Lung (tissue), 12 donors: ENCODE data around the gene SMURF1. TPM values are rescaled to one million over a fixed set of nuclear protein-coding genes. Genes with fewer than 3 reads are reported as not detected.

Source experiments
- ATAC-seq: fragments of 200-7000 bp; cut with Tn5 transposase; one replicate; pipeline ENCODE4 v1.9.1; 2020; ENCODE audit warnings: moderate number of reproducible peaks; ENCODE audit not compliant: insufficient read depth, low FRiP score
- DNase-seq, 3 donors: peaks; one replicate each; pipeline ENCODE4 v3.0.0-alpha.2; 2013 to 2017
- H3K27ac ChIP-seq, 2 donors: one replicate each; pipeline ENCODE4 v1.5.1; 2013; ENCODE audit warnings: mild to moderate bottlenecking in 2 of 2, moderate library complexity in 2 of 2, control low read depth in 1 of 2, inconsistent platforms in 1 of 2, low read depth in 1 of 2, low read length in 1 of 2
- H3K27me3 ChIP-seq, 3 donors: one replicate each; pipeline ENCODE4 v1.5.1; 2013; ENCODE audit warnings: low read length in 2 of 3; ENCODE audit not compliant: control insufficient read depth in 3 of 3, insufficient read depth in 3 of 3
- H3K36me3 ChIP-seq, 4 donors: one replicate each; pipeline ENCODE4 v1.5.1; 2013; ENCODE audit warnings: low read length in 4 of 4, mild to moderate bottlenecking in 1 of 4, moderate library complexity in 1 of 4; ENCODE audit not compliant: control insufficient read depth in 4 of 4, insufficient read depth in 4 of 4
- H3K4me1 ChIP-seq, 5 donors: one replicate each; pipeline ENCODE4 v1.5.1; 2013; ENCODE audit warnings: low read length in 5 of 5, mild to moderate bottlenecking in 2 of 5, moderate library complexity in 1 of 5; ENCODE audit not compliant: control insufficient read depth in 5 of 5, insufficient read depth in 5 of 5
- H3K4me3 ChIP-seq: one replicate; pipeline ENCODE4 v1.5.1; 2013; ENCODE audit warnings: mild to moderate bottlenecking, control low read depth, moderate library complexity
- H3K9ac ChIP-seq, 2 donors: one replicate each; pipeline ENCODE4 v1.5.1; 2013; ENCODE audit warnings: low read length in 2 of 2, control low read depth in 1 of 2; ENCODE audit not compliant: insufficient read depth in 1 of 2
- H3K9me3 ChIP-seq, 4 donors: one replicate each; pipeline ENCODE4 v1.5.1; 2013; ENCODE audit warnings: low read length in 3 of 4, mild to moderate bottlenecking in 1 of 4, moderate library complexity in 1 of 4; ENCODE audit not compliant: control insufficient read depth in 4 of 4, insufficient read depth in 3 of 4
- CTCF ChIP-seq: IDR thresholded peaks from 2 replicates; pipeline ENCODE4 v1.5.1; 2012; ENCODE audit warnings: mild to moderate bottlenecking; ENCODE audit errors: control extremely low read depth, extremely low read depth
- WGBS, 2 donors: extraction: QIAGEN DNeasy Blood & Tissue Kit; methylation state at CpG; one replicate each; pipeline ENCODE4 v1.1.7; 2013; 5-methylcytosine and 5-hydroxymethylcytosine counted together
- polyA plus RNA-seq, 2 donors: library from polyadenylated mRNA; stranded (reverse); fragments of 200-250 nt; gene quantifications; one replicate each; pipeline ENCODE4 v1.2.1, GENCODE V29; 2013
- total RNA-seq, 2 donors: library from RNA; depleted of rRNA in 1 of 2; stranded (reverse); fragments of >200 nt in 1 of 2; gene quantifications; one replicate each; pipeline ENCODE4 v1.2.1, GENCODE V29; 2014 to 2021
- donor health status: control.
- donor health status: control.
- donor health status: Bipolar disorder and iron deficiency.
- donor health status: healthy.
- donor health status: DM: yes; HTN: yes; CAD: no.

The SMURF1 gene
- total and polyA plus RNA-seq, 4 donors = 9.0 to 36.4 (median 21.5) TPM

DNA sequence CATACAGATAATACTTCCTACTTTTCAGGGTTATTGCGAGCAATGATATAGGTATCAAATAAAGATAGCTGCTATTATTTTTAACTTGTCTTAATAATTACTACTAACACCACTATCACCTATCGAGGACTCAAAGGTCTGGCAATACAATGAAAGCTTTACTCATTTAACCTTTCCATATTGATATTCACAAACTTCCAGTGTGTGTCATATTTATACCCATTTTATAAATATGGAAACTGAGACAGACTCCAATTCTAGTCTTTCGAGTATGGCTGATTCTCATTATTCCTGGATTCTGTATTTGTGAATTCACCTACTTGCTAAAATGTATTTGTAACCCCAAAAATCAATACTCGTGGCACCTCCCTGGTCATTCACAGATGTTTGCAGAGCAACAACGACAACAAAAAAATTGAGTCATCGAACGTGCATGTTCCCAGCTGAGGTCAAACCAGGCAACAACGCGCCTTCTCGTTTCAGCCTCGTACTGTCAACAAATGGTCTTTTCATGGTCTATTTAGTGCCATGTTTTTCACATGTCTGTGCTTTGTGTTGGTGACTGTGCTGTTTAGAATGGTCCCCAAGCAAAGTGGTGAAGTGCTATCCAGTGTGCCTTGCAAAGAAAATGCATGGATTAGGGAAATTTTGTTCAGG, 51.7 kb downstream of the SMURF1 start:
- Histone ChIP-seq H3K9ac (no peak overlapping the region), H3K4me3 (no peak overlapping the region), H3K27me3 (no peaks in the 10 kb centered on the region), H3K9me3 (no peaks in the 10 kb centered on the region), H3K36me3 (no peaks in the 10 kb centered on the region), H3K27ac (no peak overlapping the region), H3K4me1 (peaks cover 7 to 18% (median 8%) of the 10 kb centered on the region in 5 donors)
- 92 to 93% methylated on average over 11 of the region's 11 CpGs for WGBS, 2 donors
- no peak for TF ChIP-seq CTCF
- ATAC-seq (no peak), DNase-seq (no peak)

DNA sequence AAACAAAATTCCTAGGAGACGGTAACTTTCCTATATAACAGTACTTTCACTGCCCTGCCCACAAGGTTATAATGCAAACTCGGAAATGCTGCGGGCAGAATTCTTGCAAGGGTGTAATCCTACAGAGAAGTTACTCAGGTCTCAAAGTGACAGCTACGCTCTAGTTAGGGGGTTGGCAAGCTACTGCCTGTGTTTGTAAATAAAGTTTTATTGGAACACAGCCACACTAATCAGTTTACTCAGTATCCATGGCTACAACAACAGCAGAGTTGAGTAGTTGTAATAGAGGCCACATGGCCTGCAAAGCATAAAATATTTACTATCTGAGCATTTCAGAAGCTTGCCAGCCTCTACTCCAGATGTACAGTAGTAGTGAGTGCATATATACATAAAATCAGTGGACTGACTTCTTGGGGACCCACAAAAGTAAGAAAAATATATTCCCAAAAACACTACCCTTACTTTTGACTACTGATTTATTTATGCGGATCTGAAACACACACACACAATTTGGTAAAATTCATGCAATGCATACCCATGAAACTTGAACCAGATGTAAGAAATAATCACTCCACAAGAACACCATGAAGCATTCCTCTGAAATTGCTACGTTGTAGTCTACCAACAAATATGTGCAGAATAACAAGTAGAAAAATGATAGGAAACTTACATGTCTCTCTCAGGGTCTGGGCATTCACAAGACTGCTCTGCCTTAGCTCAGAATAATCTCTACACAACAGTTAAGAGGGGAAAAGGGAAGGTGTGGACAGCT, 53.0 kb downstream of the SMURF1 start:
- ATAC-seq (no peak), DNase-seq (peak in 1 of 3 donors; percentile 41)
- peaks cover 0 to 4% (median 0%) of the 10 kb centered on the region in 4 donors for H3K36me3 ChIP-seq
- H3K4me1 ChIP-seq = peaks cover 4 to 14% (median 5%) of the 10 kb centered on the region in 5 donors
- H3K27me3 ChIP-seq = no peaks in the 10 kb centered on the region
- TF ChIP-seq CTCF = no peak
- H3K4me3 ChIP-seq = no peak overlapping the region
- H3K9ac ChIP-seq = no peak overlapping the region
- no peaks in the 10 kb centered on the region for H3K9me3 ChIP-seq
- H3K27ac ChIP-seq = no peak overlapping the region
- WGBS, 2 donors = 84 to 90% methylated on average over 6 of the region's 6 CpGs

GRCh38 chr7:99089914-99090629, 53.8 kb downstream of the SMURF1 start:
- no peak for TF ChIP-seq CTCF
- no peak overlapping the region for H3K27ac ChIP-seq
- H3K27me3 ChIP-seq = no peaks in the 10 kb centered on the region
- H3K4me1 ChIP-seq = peaks cover 0 to 7% (median 0%) of the 10 kb centered on the region in 5 donors
- no peaks in the 10 kb centered on the region for H3K9me3 ChIP-seq
- no peak for ATAC-seq
- DNase-seq = no peak
- peaks cover 0 to 4% (median 0%) of the 10 kb centered on the region in 4 donors for H3K36me3 ChIP-seq
- whole genome bisulfite sequencing, 2 donors = 90 to 94% methylated on average over 7 of the region's 7 CpGs
- no peak overlapping the region for H3K4me3 ChIP-seq
- no peak overlapping the region for H3K9ac ChIP-seq
